ENCODE results near the gene SCAMP3. TPM values are rescaled to one million over a fixed set of nuclear protein-coding genes. Genes with fewer than 3 reads are reported as not detected.

The SCAMP3 gene
- total and polyA plus RNA-seq, 2 of the 4 experiments (the other 2 are of a cell fraction), result 30.5 to 118 TPM

GRCh38 chr1:155285063-155285462 lies 22.9 kb upstream of the SCAMP3 start:
- Histone ChIP-seq H3K14ac (replicated peaks; ENCODE audit: low read depth, low read length) (no peak overlapping the region), H3K79me1 (ENCODE audit: low read depth in 1 of 2, low read length in 2 of 2) (no peaks in the 10 kb centered on the region), H4K20me1 (ENCODE audit: insufficient read depth, low read length) (no peaks in the 10 kb centered on the region), H2BK5ac (ENCODE audit: low read depth, low read length, poor library complexity, severe bottlenecking) (no peak overlapping the region), H3K56ac (ENCODE audit: extremely low read depth, insufficient read depth, low read length) (no peak overlapping the region), H4K8ac (ENCODE audit: low read depth in 2 of 2, low read length in 2 of 2) (no peak overlapping the region), H3K27ac (ENCODE audit: insufficient read depth, low read length) (no peak overlapping the region), H3K4me2 (ENCODE audit: low read depth, low read length) (no peak overlapping the region), H3K9ac (ENCODE audit: low read depth, low read length) (no peak overlapping the region), H3K23ac (ENCODE audit: low read depth, low read length) (no peak overlapping the region), H4K5ac (ENCODE audit: low read depth, low read length) (no peak overlapping the region), H3K4me3 (ENCODE audit: insufficient read depth, low read depth, low read length) (no peak overlapping the region), H4K91ac (ENCODE audit: insufficient read depth, low read depth, low read length) (no peak overlapping the region), H3K4ac (ENCODE audit: low read depth, low read length) (no peak overlapping the region), H3K36me3 (ENCODE audit: control insufficient read depth, insufficient read depth, low read length) (no peaks in the 10 kb centered on the region), H2BK15ac (ENCODE audit: low read depth, low read length) (no peak overlapping the region), H3K4me1 (ENCODE audit: control insufficient read depth, insufficient read depth, low read length) (no peaks in the 10 kb centered on the region), H2BK120ac (ENCODE audit: low read depth, low read length) (no peak overlapping the region), H2AFZ (replicated peaks; ENCODE audit: low read length, poor library complexity) (no peak overlapping the region), H3K9me3 (ENCODE audit: control insufficient read depth, insufficient read depth, low read length) (no peaks in the 10 kb centered on the region), H2AK5ac (ENCODE audit: low read depth, low read length) (no peak overlapping the region), H3K27me3 (ENCODE audit: control insufficient read depth, insufficient read depth, low read length) (peaks cover 3% of the 10 kb centered on the region), H2BK20ac (ENCODE audit: low read depth, low read length) (no peak overlapping the region), H2AK9ac (replicated peaks; ENCODE audit: low read depth, low read length, poor library complexity) (no peak overlapping the region), H3K9me1 (ENCODE audit: insufficient read depth, low read length) (peaks cover 3% of the 10 kb centered on the region; the same call in 1 of the 2 replicates), H3K18ac (ENCODE audit: low read depth, low read length) (no peak overlapping the region)
- dilution Hi-C loops (cut with HindIII; ENCODE audit: low sequenced_read_pairs, unreplicated experiment) (no loop called here), in situ Hi-C loops (cut with MboI; ENCODE audit: low sequenced_read_pairs) (no loop called here), intact Hi-C loops (cut with micrococcal nuclease) (no loop called here)
- no peak for TF ChIP-seq CHD1 (IDR thresholded peaks at IDR 0.05; ENCODE audit: low read depth, low read length)
- TF ChIP-seq, protein P1, sequence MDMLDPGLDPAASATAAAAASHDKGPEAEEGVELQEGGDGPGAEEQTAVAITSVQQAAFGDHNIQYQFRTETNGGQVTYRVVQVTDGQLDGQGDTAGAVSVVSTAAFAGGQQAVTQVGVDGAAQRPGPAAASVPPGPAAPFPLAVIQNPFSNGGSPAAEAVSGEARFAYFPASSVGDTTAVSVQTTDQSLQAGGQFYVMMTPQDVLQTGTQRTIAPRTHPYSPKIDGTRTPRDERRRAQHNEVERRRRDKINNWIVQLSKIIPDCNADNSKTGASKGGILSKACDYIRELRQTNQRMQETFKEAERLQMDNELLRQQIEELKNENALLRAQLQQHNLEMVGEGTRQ (IDR thresholded peaks at IDR 0.05; ENCODE audit: low read depth, low read length), result no peak
- no peak for TF ChIP-seq BHLHE40 (IDR thresholded peaks at IDR 0.05; ENCODE audit: low read depth, low read length)
- no peak for TF ChIP-seq CEBPB (IDR thresholded peaks at IDR 0.05; ENCODE audit: low read depth, low read length)
- ChIA-PET CTCF (no interaction called here), POLR2A (ENCODE audit: unreplicated experiment) (no interaction called here)
- DNase-seq (no peak), ATAC-seq (ENCODE audit: low read depth) (no peak)
- BruUV-seq (replicated peaks), result no TSS peak
- WGBS, 2 experiments (ENCODE audit: extremely low coverage in 2 of 2, insufficient read length in 1 of 2), result 100% methylated on average over 1 of the region's 14 CpGs; no CpG with 5 or more reads in 1 of the 2 experiments
